ENCODE measurements around the gene UNC93A. TPM values are rescaled to one million over a fixed set of nuclear protein-coding genes. Genes with fewer than 3 reads are reported as not detected.
A peak's percentile ranks its signal among the peaks of the same experiment; 100 is the strongest.
"Not testable (repeated sequence)": the region's sequence is repeated elsewhere in the genome, so short reads cannot be mapped to it uniquely, and the experiment has no call there.

The UNC93A gene
- total and polyA plus RNA-seq, 2 donors (not counting 3 experiments of a cell fraction or from before 2014, with no cell fraction given), result not detected

DNA sequence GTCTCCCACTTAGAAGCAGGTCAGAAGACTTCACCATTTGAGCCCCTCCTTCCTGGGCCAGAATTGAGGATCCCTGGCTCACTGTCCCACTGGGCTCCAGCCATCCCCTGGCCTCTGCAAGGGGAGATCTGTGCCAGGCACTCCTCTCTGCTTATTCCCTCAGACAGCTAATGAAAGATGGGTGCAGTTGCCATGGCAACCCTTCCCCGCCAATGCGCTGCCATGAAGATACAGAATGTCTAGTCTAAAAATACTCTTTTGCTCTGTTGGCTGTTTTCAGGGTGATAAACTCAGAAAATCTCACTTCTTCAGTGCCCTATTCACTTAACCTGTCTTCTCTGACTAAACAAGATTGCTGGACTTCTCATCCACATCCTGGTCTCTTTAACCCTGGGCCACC is 20.2 kb downstream of the UNC93A start:
- Histone ChIP-seq H3K4me2 (ENCODE audit: insufficient read depth, low read length) (no peak overlapping the region), H2AFZ (ENCODE audit: low read depth, low read length) (no peak overlapping the region), H3K27me3 (ENCODE audit: control insufficient read depth in 2 of 2, insufficient read depth in 2 of 2, low read length in 2 of 2) (no peaks in the 10 kb centered on the region), H3K36me3 (ENCODE audit: control insufficient read depth in 2 of 2, extremely low read depth in 1 of 2, insufficient read depth in 2 of 2, low read length in 2 of 2) (no peaks in the 10 kb centered on the region), H3K79me2 (ENCODE audit: control insufficient read depth, insufficient read depth, low read length) (no peaks in the 10 kb centered on the region), H3K4me3 (replicated peaks in 1 of 3; ENCODE audit: insufficient read depth in 1 of 3, low read depth in 1 of 3, low read length in 3 of 3) (no peak overlapping the region), H3K9me1 (replicated peaks; ENCODE audit: control insufficient read depth, extremely low read depth, insufficient read depth, low read length) (no peaks in the 10 kb centered on the region), H3K4me1 (ENCODE audit: control insufficient read depth, extremely low read depth, insufficient read depth, low read length) (no peaks in the 10 kb centered on the region), H3K9ac (replicated peaks; ENCODE audit: extremely low read depth, insufficient read depth, low read length) (no peak overlapping the region), H3K27ac (ENCODE audit: insufficient read depth, low read depth, low read length) (no peak overlapping the region), H4K20me1 (replicated peaks; ENCODE audit: control insufficient read depth, extremely low read depth, insufficient read depth, low read length) (no peaks in the 10 kb centered on the region), H3K9me3 (replicated peaks; ENCODE audit: control insufficient read depth, insufficient read depth, low read length) (no peaks in the 10 kb centered on the region)
- intact Hi-C loops (cut with micrococcal nuclease) (no loop called here), dilution Hi-C loops (cut with MboI; ENCODE audit: extremely low pct_ligation_motif_present, low sequenced_read_pairs) (no loop called here)
- ChIA-PET POLR2A (no interaction called here), CTCF (no interaction called here)
- no peak for FAIRE-seq
- no peak for DNase-seq (ENCODE audit: low read depth, low spot score)
- BruUV-seq (replicated peaks), result no TSS peak
- TF ChIP-seq MYC (IDR thresholded peaks at IDR 0.05; ENCODE audit: low read depth, low read length), result no peak
- no peak for TF ChIP-seq POLR2AphosphoS5 (IDR thresholded peaks at IDR 0.05; ENCODE audit: insufficient read depth, low read depth, low read length)
- no peak for TF ChIP-seq GATA2 (IDR thresholded peaks at IDR 0.05; ENCODE audit: insufficient read depth, insufficient read length, low read depth, low read length)
- no peak for TF ChIP-seq POLR2A (IDR thresholded peaks at IDR 0.05; ENCODE audit: low read depth, low read length)
- TF ChIP-seq EZH2 (IDR thresholded peaks at IDR 0.05; ENCODE audit: borderline replicate concordance, low read depth, low read length, severe bottlenecking), result no peak
- TF ChIP-seq, protein P1, sequence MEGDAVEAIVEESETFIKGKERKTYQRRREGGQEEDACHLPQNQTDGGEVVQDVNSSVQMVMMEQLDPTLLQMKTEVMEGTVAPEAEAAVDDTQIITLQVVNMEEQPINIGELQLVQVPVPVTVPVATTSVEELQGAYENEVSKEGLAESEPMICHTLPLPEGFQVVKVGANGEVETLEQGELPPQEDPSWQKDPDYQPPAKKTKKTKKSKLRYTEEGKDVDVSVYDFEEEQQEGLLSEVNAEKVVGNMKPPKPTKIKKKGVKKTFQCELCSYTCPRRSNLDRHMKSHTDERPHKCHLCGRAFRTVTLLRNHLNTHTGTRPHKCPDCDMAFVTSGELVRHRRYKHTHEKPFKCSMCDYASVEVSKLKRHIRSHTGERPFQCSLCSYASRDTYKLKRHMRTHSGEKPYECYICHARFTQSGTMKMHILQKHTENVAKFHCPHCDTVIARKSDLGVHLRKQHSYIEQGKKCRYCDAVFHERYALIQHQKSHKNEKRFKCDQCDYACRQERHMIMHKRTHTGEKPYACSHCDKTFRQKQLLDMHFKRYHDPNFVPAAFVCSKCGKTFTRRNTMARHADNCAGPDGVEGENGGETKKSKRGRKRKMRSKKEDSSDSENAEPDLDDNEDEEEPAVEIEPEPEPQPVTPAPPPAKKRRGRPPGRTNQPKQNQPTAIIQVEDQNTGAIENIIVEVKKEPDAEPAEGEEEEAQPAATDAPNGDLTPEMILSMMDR (IDR thresholded peaks at IDR 0.05; ENCODE audit: extremely low read depth in 1 of 2, insufficient read depth in 1 of 2, low read depth in 1 of 2, low read length in 2 of 2), result no peak
- no peak for TF ChIP-seq JUN (IDR thresholded peaks at IDR 0.05; ENCODE audit: borderline replicate concordance, insufficient read depth, insufficient read length, low read depth)
- no peak for TF ChIP-seq FOS (IDR thresholded peaks at IDR 0.05; ENCODE audit: borderline replicate concordance, insufficient read depth, low read length)
- TF ChIP-seq, protein P2, sequence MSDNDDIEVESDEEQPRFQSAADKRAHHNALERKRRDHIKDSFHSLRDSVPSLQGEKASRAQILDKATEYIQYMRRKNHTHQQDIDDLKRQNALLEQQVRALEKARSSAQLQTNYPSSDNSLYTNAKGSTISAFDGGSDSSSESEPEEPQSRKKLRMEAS (IDR thresholded peaks at IDR 0.05; ENCODE audit: insufficient read depth, insufficient read length), result no peak

DNA sequence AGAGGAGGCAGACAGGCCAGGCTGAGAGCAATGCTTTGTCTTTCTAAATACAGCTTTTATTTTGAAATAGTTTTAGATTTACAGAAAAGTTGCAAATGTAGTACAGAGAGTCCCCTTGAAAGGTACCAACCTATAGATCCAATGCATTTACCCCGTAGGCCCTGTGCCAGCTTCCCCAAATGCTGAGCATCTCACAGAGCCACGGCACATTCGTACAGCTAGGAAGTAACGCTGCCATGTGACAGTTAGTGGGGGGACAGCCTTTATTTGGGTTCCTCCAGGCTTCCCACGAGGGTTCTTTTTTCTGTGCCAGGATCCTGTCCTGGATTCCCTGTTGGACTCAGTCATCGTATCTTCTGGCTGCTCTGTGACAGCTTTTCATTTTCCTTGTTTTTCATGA is 20.6 kb downstream of the UNC93A start:
- H3K27me3 ChIP-seq (ENCODE audit: control insufficient read depth in 2 of 2, insufficient read depth in 2 of 2, low read length in 2 of 2); H3K4me2 ChIP-seq (ENCODE audit: insufficient read depth, low read length); H3K79me2 ChIP-seq (ENCODE audit: control insufficient read depth, insufficient read depth, low read length); H2AFZ ChIP-seq (ENCODE audit: low read depth, low read length); H3K27ac ChIP-seq (ENCODE audit: insufficient read depth, low read depth, low read length); H3K4me1 ChIP-seq (ENCODE audit: control insufficient read depth, extremely low read depth, insufficient read depth, low read length); H4K20me1 ChIP-seq (replicated peaks; ENCODE audit: control insufficient read depth, extremely low read depth, insufficient read depth, low read length); H3K9ac ChIP-seq (replicated peaks; ENCODE audit: extremely low read depth, insufficient read depth, low read length); dilution Hi-C loops (cut with MboI; ENCODE audit: extremely low pct_ligation_motif_present, low sequenced_read_pairs); intact Hi-C loops (cut with micrococcal nuclease); POLR2A ChIA-PET; H3K36me3 ChIP-seq (ENCODE audit: control insufficient read depth in 2 of 2, extremely low read depth in 1 of 2, insufficient read depth in 2 of 2, low read length in 2 of 2); BruUV-seq (replicated peaks); H3K4me3 ChIP-seq (replicated peaks in 1 of 3; ENCODE audit: insufficient read depth in 1 of 3, low read depth in 1 of 3, low read length in 3 of 3); H3K9me3 ChIP-seq (replicated peaks; ENCODE audit: control insufficient read depth, insufficient read depth, low read length); DNase-seq (ENCODE audit: low read depth, low spot score); CTCF ChIA-PET; H3K9me1 ChIP-seq (replicated peaks; ENCODE audit: control insufficient read depth, extremely low read depth, insufficient read depth, low read length): not testable (repeated sequence)
- peak; percentile 40 for FAIRE-seq
